Transverse colon (tissue), 4 donors: ENCODE data around the gene PARN. TPM values are rescaled to one million over a fixed set of nuclear protein-coding genes. Genes with fewer than 3 reads are reported as not detected.

Experiments
- DNase-seq: peaks from one replicate; pipeline ENCODE4 v3.0.0-alpha.2; 2019
- H3K27ac ChIP-seq, 4 donors: fragments of 200-600 bp; sonication (generic); 2 replicates each; pipeline ENCODE4 v1.5.1; 2016 to 2018; ENCODE audit warnings: inconsistent platforms in 4 of 4
- H3K27me3 ChIP-seq: fragments of 200-600 bp; sonication (generic); 2 replicates; pipeline ENCODE4 v1.5.1; 2017; ENCODE audit warnings: inconsistent platforms
- H3K36me3 ChIP-seq, 4 donors: fragments of 200-600 bp; sonication (generic); 2 replicates each; pipeline ENCODE4 v1.5.1; 2017 to 2019; ENCODE audit warnings: inconsistent platforms in 4 of 4
- H3K4me1 ChIP-seq, 4 donors: fragments of 200-600 bp; sonication (generic); 2 replicates each; pipeline ENCODE4 v1.5.1; 2017 to 2020; ENCODE audit warnings: inconsistent platforms in 4 of 4
- H3K4me3 ChIP-seq, 4 donors: fragments of 200-600 bp; sonication (generic); 1 replicate in 1 of 4; 2 replicates in 3 of 4; pipeline versions ENCODE4 v1.5.1 to v1.6.1; 2017 to 2019; ENCODE audit warnings: inconsistent platforms in 4 of 4
- H3K9me3 ChIP-seq, 2 donors: fragments of 200-600 bp; sonication (generic); 2 replicates each; pipeline ENCODE4 v1.5.1; 2017 to 2019; ENCODE audit warnings: inconsistent platforms in 2 of 2
- CTCF ChIP-seq, 5 experiments: fragments of 200-600 bp in 3 of 5; fragments of 450-650 bp in 2 of 5; sonication (generic) in 3 of 5; IDR thresholded peaks; 1 replicate in 2 of 5; 2 replicates in 3 of 5; pipeline ENCODE4 v1.5.1; 2016 to 2017; ENCODE audit warnings: antibody characterized with exemption in 5 of 5, inconsistent platforms in 3 of 5, mild to moderate bottlenecking in 2 of 5, moderate library complexity in 1 of 5
- EP300 ChIP-seq: sonication (generic); formaldehyde crosslinking; IDR thresholded peaks from one replicate; pipeline ENCODE4 v1.6.1; 2017; ENCODE audit warnings: antibody characterized with exemption, low read depth
- POLR2A ChIP-seq: fragments of 450-650 bp; IDR thresholded peaks from one replicate; pipeline ENCODE4 v1.6.1; 2016; ENCODE audit warnings: antibody characterized with exemption, mild to moderate bottlenecking, moderate library complexity
- POLR2AphosphoS5 ChIP-seq, 3 donors: sonication (generic); formaldehyde crosslinking; IDR thresholded peaks; one replicate each; pipeline ENCODE4 v1.6.1; 2016; ENCODE audit warnings: antibody characterized with exemption in 3 of 3
- WGBS, 2 donors: methylation state at CpG; one replicate each; pipeline ENCODE4 v1.1.5; 2018; ENCODE audit warnings: low coverage in 1 of 2; 5-methylcytosine and 5-hydroxymethylcytosine counted together
- in situ Hi-C, 4 donors: fragments of 200-750 bp; cut with MboI; loops; one replicate each; pipeline versions ENCODE4 v1.15.0 to v1.15.1; 2017; ENCODE audit warnings: low sequenced_read_pairs in 3 of 4, low pct_ligation_motif_present in 1 of 4, low pct_unique_long_range_greater_than_20kb in 1 of 4
- intact Hi-C: fragments of 100-400 bp; cut with DNase I; formaldehyde crosslinking; loops from one replicate; pipeline ENCODE4 v1.15.1; 2023; ENCODE audit warnings: low total_unique reads
- total RNA-seq, 4 donors: library from RNA; depleted of rRNA; stranded (reverse); fragments of >200 nt; gene quantifications; one replicate each; pipeline ENCODE4 v1.1.0, GENCODE V29; 2016

Gene PARN
- total RNA-seq, 4 donors from 2014 or later = 26.9 to 57.3 (median 34.1) TPM

GRCh38 chr16:14496786-14497185, 133.3 kb downstream of the PARN start:
- TF ChIP-seq POLR2AphosphoS5 (IDR thresholded peaks at IDR 0.05) (no peak), CTCF (IDR thresholded peaks at IDR 0.05) (no peak), EP300 (no peak), POLR2A (no peak)
- Histone ChIP-seq H3K27me3 (no peaks in the 10 kb centered on the region), H3K9me3 (no peaks in the 10 kb centered on the region), H3K4me3 (no peak overlapping the region), H3K4me1 (peaks cover 4 to 10% (median 7%) of the 10 kb centered on the region in 4 donors), H3K27ac (no peak overlapping the region), H3K36me3 (no peaks in the 10 kb centered on the region)
- in situ Hi-C loops = no loop called here
- intact Hi-C loops = no loop called here
- DNase-seq = no peak
- 71 to 74% methylated on average over 6 to 7 of the region's 7 CpGs for WGBS, 2 donors

- Histone ChIP-seq H3K27me3 (no peaks in the 10 kb centered on the region), H3K4me3 (no peak overlapping the region), H3K9me3 (no peaks in the 10 kb centered on the region), H3K4me1 (peaks cover 2 to 7% (median 5%) of the 10 kb centered on the region in 4 donors), H3K36me3 (no peaks in the 10 kb centered on the region), H3K27ac (no peak overlapping the region)
- intact Hi-C loops = no loop called here
- DNase-seq = no peak
- in situ Hi-C loops = no loop called here
- 71 to 82% methylated on average over 6 to 7 of the region's 7 CpGs for WGBS, 2 donors
- no peak for TF ChIP-seq POLR2AphosphoS5 (IDR thresholded peaks at IDR 0.05)
- TF ChIP-seq EP300 = no peak
- no peak for TF ChIP-seq POLR2A
- TF ChIP-seq CTCF (IDR thresholded peaks at IDR 0.05) = no peak
These were observed 133.9 kb downstream of the PARN start for GRCh38 chr16:14496047-14496770.

- Histone ChIP-seq H3K4me3 (no peak overlapping the region), H3K9me3 (no peaks in the 10 kb centered on the region), H3K4me1 (peaks cover 0 to 2% (median under 1%) of the 10 kb centered on the region in 4 donors), H3K27ac (no peak overlapping the region), H3K27me3 (no peaks in the 10 kb centered on the region), H3K36me3 (no peaks in the 10 kb centered on the region)
- TF ChIP-seq EP300 (no peak), POLR2A (no peak), CTCF (IDR thresholded peaks at IDR 0.05) (no peak), POLR2AphosphoS5 (IDR thresholded peaks at IDR 0.05) (no peak)
- WGBS, 2 donors = 91 to 93% methylated on average over 14 to 18 of the region's 18 CpGs
- in situ Hi-C loops (no loop called here), intact Hi-C loops (no loop called here)
- DNase-seq = no peak
These were observed 134.6 kb downstream of the PARN start for GRCh38 chr16:14495213-14496046.

GRCh38 chr16:14494396-14494966, 135.6 kb downstream of the PARN start:
- no peak for DNase-seq
- H3K4me3 ChIP-seq = no peak overlapping the region
- H3K4me1 ChIP-seq = peaks cover 0 to 2% (median 0%) of the 10 kb centered on the region in 4 donors
- H3K9me3 ChIP-seq = no peaks in the 10 kb centered on the region
- TF ChIP-seq POLR2AphosphoS5 (IDR thresholded peaks at IDR 0.05) = no peak
- TF ChIP-seq POLR2A = no peak
- TF ChIP-seq CTCF (IDR thresholded peaks at IDR 0.05) = no peak
- no peak for TF ChIP-seq EP300
- intact Hi-C loops = no loop called here
- in situ Hi-C loops = no loop called here
- no peaks in the 10 kb centered on the region for H3K27me3 ChIP-seq
- 96 to 100% methylated on average over 7 to 12 of the region's 12 CpGs for WGBS, 2 donors
- no peaks in the 10 kb centered on the region for H3K36me3 ChIP-seq
- H3K27ac ChIP-seq = no peak overlapping the region
